ENCODE data around the gene KAT6B.

DNA sequence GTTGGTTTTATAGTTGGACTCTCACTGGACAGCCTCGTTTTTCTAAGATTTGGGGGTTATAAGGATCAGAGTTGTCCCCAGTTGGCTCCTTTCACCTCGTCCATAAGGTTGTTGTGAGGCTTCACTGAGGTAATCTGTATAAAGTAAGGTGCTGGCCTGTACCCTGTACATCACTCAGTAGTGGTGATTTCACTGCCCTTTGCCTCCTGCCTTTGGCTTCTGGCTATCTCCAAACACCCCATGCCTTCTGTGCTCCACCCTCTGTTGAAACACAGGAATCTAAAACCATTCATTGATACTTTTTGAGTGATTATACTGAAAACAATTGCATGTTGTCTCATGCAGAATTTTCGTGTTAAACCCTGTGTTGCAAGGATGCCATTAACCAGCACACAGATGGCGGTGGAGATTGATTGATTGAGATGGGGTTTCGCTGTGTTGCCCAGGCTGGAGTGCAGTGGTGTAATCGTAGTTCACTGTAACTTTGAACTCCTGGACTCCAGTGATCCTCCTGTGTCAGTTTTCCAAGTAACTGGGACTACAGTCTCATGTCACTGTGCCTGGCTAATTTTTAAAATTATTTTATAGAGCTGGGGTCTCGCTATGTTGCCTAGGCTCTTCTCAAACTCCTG lies 55.0 kb downstream of the KAT6B start:
- TF ChIP-seq, protein P1, sequence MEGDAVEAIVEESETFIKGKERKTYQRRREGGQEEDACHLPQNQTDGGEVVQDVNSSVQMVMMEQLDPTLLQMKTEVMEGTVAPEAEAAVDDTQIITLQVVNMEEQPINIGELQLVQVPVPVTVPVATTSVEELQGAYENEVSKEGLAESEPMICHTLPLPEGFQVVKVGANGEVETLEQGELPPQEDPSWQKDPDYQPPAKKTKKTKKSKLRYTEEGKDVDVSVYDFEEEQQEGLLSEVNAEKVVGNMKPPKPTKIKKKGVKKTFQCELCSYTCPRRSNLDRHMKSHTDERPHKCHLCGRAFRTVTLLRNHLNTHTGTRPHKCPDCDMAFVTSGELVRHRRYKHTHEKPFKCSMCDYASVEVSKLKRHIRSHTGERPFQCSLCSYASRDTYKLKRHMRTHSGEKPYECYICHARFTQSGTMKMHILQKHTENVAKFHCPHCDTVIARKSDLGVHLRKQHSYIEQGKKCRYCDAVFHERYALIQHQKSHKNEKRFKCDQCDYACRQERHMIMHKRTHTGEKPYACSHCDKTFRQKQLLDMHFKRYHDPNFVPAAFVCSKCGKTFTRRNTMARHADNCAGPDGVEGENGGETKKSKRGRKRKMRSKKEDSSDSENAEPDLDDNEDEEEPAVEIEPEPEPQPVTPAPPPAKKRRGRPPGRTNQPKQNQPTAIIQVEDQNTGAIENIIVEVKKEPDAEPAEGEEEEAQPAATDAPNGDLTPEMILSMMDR (IDR thresholded peaks at IDR 0.05), result no peak
- no peak for TF ChIP-seq POLR2AphosphoS5 (IDR thresholded peaks at IDR 0.05)
